ENCODE measurements around the gene LIN7B. TPM values are rescaled to one million over a fixed set of nuclear protein-coding genes. Genes with fewer than 3 reads are reported as not detected.
"Not testable (repeated sequence)": the region's sequence is repeated elsewhere in the genome, so short reads cannot be mapped to it uniquely, and the experiment has no call there.

Gene LIN7B
- total and polyA plus RNA-seq, 2 of the 13 experiments (the other 11 are each of a cell fraction or from before 2014, with no cell fraction given): 5.3 to 7.6 TPM

DNA sequence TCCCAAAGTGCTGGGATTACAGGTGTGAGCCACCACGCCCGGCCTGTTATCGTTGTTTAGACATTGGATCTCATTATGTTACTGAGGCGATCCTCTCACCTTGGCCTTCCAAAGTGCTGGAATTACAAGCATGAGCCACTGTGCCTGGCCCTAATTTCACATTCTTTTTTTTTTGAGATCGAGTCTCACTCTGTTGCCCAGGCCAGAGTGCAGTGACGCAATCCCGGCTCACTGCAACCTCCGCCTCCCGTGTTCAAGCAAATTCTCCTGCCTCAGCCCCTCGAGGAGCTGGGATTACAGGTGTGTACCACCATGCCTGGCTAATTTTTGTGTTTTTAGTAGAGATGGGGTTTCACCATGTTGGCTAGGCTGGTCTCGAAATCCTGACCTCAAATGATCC, 9.1 kb downstream of the LIN7B start:
- H2AFZ ChIP-seq (ENCODE audit: low read length); H4K20me1 ChIP-seq (ENCODE audit: insufficient read depth, low read length); H3K79me2 ChIP-seq (ENCODE audit: insufficient read depth, low read length); in situ Hi-C loops (cut with HindIII; ENCODE audit: extremely low pct_ligation_motif_present, low pct_unique_long_range_greater_than_20kb); H3K9me3 ChIP-seq (ENCODE audit: low read length); H3K27me3 ChIP-seq (ENCODE audit: control insufficient read depth in 1 of 2, insufficient read depth in 2 of 2, low read length in 2 of 2); H3K4me2 ChIP-seq (ENCODE audit: low read depth, low read length); DNase-seq (ENCODE audit: low spot score); H3K36me3 ChIP-seq (replicated peaks in 1 of 2; ENCODE audit: control insufficient read depth in 1 of 2, insufficient read depth in 2 of 2, low read length in 2 of 2); H3K4me3 ChIP-seq (replicated peaks in 1 of 3; ENCODE audit: insufficient read depth in 1 of 3, low read depth in 2 of 3, low read length in 3 of 3); H3K27ac ChIP-seq (ENCODE audit: extremely low read length, insufficient read depth, low read length); H3K9ac ChIP-seq (ENCODE audit: insufficient read depth, low read depth, low read length); intact Hi-C loops (cut with micrococcal nuclease; ENCODE audit: unreplicated experiment); ATAC-seq; FAIRE-seq; POLR2A ChIA-PET; CTCF ChIA-PET (ENCODE audit: low intra/inter-chr PET ratio, low total read pairs); BruUV-seq (replicated peaks); TF ChIP-seq ATF7 (CRISPR knock-in tag; IDR thresholded peaks at IDR 0.05): not testable (repeated sequence)
- H3K4me1 ChIP-seq (ENCODE audit: insufficient read depth, low read length): peaks cover 46% of the 10 kb centered on the region
- TF ChIP-seq CEBPB (IDR thresholded peaks at IDR 0.05; ENCODE audit: borderline replicate concordance, low read depth, low read length): peak; percentile 85
- TF ChIP-seq ZNF121 (CRISPR knock-in tag; IDR thresholded peaks at IDR 0.05): peak; percentile 94
- TF ChIP-seq ATF7 (IDR thresholded peaks at IDR 0.05): peak; percentile 20; the same call in 1 of the 2 replicates
- peak; percentile 80 for TF ChIP-seq CEBPG (CRISPR knock-in tag; IDR thresholded peaks at IDR 0.05)
- 51% methylated on average over 11 of the region's 11 CpGs for WGBS (ENCODE audit: low lambda C conversion rate)

- ChIA-PET POLR2A (interaction anchor here (0.9 to 3.2 kb wide), 5 partner anchors 11 to 131 kb away, joined by 4 to 12 read pairs (median 5); partner anchors contain the start of genes LIN7B and RUVBL2), CTCF (ENCODE audit: low intra/inter-chr PET ratio, low total read pairs) (no interaction called here)
- ATAC-seq: peak; percentile 67
- peak overlapping the region; percentile 67 for H3K27ac ChIP-seq (ENCODE audit: extremely low read length, insufficient read depth, low read length)
- no TSS peak for BruUV-seq (replicated peaks)
- no peaks in the 10 kb centered on the region; a peak in 1 of 5 replicates for H3K36me3 ChIP-seq (replicated peaks in 1 of 2; ENCODE audit: control insufficient read depth in 1 of 2, insufficient read depth in 2 of 2, low read length in 2 of 2)
- no peaks in the 10 kb centered on the region for H3K79me2 ChIP-seq (ENCODE audit: insufficient read depth, low read length)
- H3K9ac ChIP-seq (ENCODE audit: insufficient read depth, low read depth, low read length): peak overlapping the region; percentile 63
- intact Hi-C loops (cut with micrococcal nuclease; ENCODE audit: unreplicated experiment): loop anchor here (5.0 kb wide), 1 partner anchor 72 kb away; no protein-coding TSS in a partner anchor
- peaks cover 0 to 7% of the 10 kb centered on the region in 2 experiments; a peak in 1 of 5 replicates for H3K27me3 ChIP-seq (ENCODE audit: control insufficient read depth in 1 of 2, insufficient read depth in 2 of 2, low read length in 2 of 2)
- peak; percentile 65 for DNase-seq (ENCODE audit: low spot score)
- WGBS (ENCODE audit: low lambda C conversion rate): 1% methylated on average over 18 of the region's 23 CpGs
- peak; percentile 76 for FAIRE-seq
- no peak overlapping the region for H2AFZ ChIP-seq (ENCODE audit: low read length)
- peak overlapping the region; percentile 98 for H3K4me2 ChIP-seq (ENCODE audit: low read depth, low read length)
- in situ Hi-C loops (cut with HindIII; ENCODE audit: extremely low pct_ligation_motif_present, low pct_unique_long_range_greater_than_20kb): no loop called here
- H4K20me1 ChIP-seq (ENCODE audit: insufficient read depth, low read length): no peaks in the 10 kb centered on the region
- H3K4me1 ChIP-seq (ENCODE audit: insufficient read depth, low read length): peaks cover 56% of the 10 kb centered on the region
- H3K9me3 ChIP-seq (ENCODE audit: low read length): no peaks in the 10 kb centered on the region
- H3K4me3 ChIP-seq (replicated peaks in 1 of 3; ENCODE audit: insufficient read depth in 1 of 3, low read depth in 2 of 3, low read length in 3 of 3): peak overlapping the region; percentile 45 to 72 (median 65)
- TF ChIP-seq KDM2A (CRISPR knock-in tag; IDR thresholded peaks at IDR 0.05; ENCODE audit: borderline replicate concordance, low read depth): 0 out of 2 replicates have a peak, but pooled peaks have one; percentile 36
- no peak for TF ChIP-seq ZNF510 (CRISPR knock-in tag; IDR thresholded peaks at IDR 0.05; ENCODE audit: low read depth)
- no peak for TF ChIP-seq ZXDC (CRISPR knock-in tag; IDR thresholded peaks at IDR 0.05)
- TF ChIP-seq DBP (CRISPR knock-in tag; IDR thresholded peaks at IDR 0.05; ENCODE audit: not compliant biosample characterization): no peak
- TF ChIP-seq POLR2AphosphoS5 (IDR thresholded peaks at IDR 0.05; ENCODE audit: low read depth, low read length): peak; percentile 47; the same call in 1 of the 2 replicates
- TF ChIP-seq PCBP2 (optimal IDR thresholded peaks at IDR 0.05; ENCODE audit: low read depth, low read length, poor library complexity, severe bottlenecking): no peak
- no peak for TF ChIP-seq LCORL (IDR thresholded peaks at IDR 0.05)
- peak; percentile 48; the same call in 1 of the 2 replicates for TF ChIP-seq LCORL (CRISPR knock-in tag; IDR thresholded peaks at IDR 0.05)
- TF ChIP-seq ZBTB38 (CRISPR knock-in tag; IDR thresholded peaks at IDR 0.05): no peak
- peak; percentile 53 for TF ChIP-seq DRAP1 (CRISPR knock-in tag; IDR thresholded peaks at IDR 0.05)
These were observed 11.0 kb downstream of the LIN7B start for GRCh38 chr19:49125025-49125731.

Data from HepG2 (cell line).